Measurements from ENCODE around the gene PMM1.

PMM1 gene

DNA sequence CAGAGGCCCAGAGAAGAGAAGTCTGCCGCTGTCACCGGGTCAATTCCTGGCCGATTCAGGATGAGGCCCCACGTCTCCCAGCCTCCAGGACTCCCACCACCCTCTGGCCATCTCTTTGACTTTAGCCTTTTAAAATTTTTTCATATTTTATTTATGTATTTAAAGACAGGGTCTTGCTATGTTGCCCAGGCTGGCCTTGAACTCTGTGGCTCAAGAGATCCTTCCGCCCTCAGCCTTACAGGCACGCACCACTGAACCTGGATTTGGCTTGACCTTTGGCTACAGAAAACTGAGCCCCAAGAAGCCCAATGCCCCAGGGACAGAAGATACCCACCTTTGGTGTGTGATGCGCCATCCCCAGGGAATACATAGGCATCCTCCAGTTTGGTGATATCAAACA is 49.3 kb downstream of the PMM1 start:
- DNase-seq, result no peak
- no peak overlapping the region for H3K27ac Mint-ChIP-seq
- peaks cover 20% of the 10 kb centered on the region for H3K36me3 Mint-ChIP-seq (ENCODE audit: low read depth)
- TF ChIP-seq, protein P1, sequence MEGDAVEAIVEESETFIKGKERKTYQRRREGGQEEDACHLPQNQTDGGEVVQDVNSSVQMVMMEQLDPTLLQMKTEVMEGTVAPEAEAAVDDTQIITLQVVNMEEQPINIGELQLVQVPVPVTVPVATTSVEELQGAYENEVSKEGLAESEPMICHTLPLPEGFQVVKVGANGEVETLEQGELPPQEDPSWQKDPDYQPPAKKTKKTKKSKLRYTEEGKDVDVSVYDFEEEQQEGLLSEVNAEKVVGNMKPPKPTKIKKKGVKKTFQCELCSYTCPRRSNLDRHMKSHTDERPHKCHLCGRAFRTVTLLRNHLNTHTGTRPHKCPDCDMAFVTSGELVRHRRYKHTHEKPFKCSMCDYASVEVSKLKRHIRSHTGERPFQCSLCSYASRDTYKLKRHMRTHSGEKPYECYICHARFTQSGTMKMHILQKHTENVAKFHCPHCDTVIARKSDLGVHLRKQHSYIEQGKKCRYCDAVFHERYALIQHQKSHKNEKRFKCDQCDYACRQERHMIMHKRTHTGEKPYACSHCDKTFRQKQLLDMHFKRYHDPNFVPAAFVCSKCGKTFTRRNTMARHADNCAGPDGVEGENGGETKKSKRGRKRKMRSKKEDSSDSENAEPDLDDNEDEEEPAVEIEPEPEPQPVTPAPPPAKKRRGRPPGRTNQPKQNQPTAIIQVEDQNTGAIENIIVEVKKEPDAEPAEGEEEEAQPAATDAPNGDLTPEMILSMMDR (IDR thresholded peaks at IDR 0.05), result no peak
- peaks cover 3% of the 10 kb centered on the region for H3K27me3 Mint-ChIP-seq (ENCODE audit: low read depth, poor library complexity)
- no peaks in the 10 kb centered on the region for H3K9me3 Mint-ChIP-seq
- H3K4me3 Mint-ChIP-seq, result no peak overlapping the region
- H3K4me1 Mint-ChIP-seq, result peaks cover 42% of the 10 kb centered on the region

DNA sequence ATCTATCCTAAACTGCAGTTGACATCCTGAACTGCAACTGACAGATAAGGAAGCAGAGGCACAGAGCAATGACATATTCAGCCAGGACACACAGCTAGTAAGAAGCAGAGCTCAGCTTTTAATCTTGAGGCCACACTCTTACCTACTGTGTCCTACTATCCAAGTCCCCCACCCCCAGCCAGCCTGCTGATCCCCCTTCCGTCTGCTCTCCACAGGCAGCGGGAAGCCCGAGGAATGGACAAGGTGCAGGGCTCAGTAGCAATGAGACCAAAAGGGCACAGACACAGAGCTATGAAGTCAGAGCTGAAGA is 49.7 kb downstream of the PMM1 start:
- H3K4me3 Mint-ChIP-seq, result no peak overlapping the region
- no peak for DNase-seq
- H3K27me3 Mint-ChIP-seq (ENCODE audit: low read depth, poor library complexity), result peaks cover 3% of the 10 kb centered on the region

DNA sequence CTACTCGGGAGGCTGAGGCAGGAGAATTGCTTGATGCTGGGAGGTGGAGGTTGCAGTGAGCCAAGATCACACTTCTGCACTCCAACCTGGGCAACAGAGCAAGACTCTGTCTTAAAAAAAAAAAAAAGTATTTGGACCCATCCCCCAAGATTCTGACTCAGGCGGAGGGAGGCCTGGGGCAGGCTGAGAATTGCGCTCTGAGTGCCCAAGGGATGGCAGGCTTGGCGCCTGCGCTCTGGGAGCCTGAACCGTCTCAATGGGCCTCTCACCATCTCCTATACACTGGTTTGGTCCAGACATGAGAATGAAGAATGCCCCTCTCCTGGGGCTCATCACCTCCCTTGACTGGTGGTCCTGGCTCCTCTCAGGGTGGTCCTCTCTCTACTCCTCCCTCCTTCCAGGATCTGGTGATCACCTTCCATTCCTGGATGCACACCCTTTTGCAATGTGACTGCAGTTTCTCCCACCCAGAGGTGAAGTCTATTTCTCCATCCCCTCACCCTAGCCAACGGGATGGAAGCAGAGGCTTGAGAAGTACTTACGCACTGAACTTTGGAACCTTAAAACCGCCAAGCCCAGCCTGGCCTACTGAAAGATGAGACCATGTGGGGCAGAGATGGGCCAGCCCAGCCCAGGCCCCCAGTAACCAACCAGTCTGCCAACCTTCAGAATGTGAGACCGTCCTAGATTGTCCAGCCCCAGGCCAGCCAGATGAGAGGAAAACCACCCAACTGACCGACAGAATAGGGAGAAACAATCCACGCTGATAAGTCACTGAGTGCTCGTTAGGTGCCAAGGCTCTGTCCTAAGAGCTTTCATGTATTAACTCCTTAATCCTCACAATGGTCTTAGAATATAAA is 50.3 kb downstream of the PMM1 start:
- no peak overlapping the region for H3K4me3 Mint-ChIP-seq
- no peak for DNase-seq
- H3K27me3 Mint-ChIP-seq (ENCODE audit: low read depth, poor library complexity), result peaks cover 3% of the 10 kb centered on the region
- peak overlapping the region; percentile 90 for H3K27ac Mint-ChIP-seq
- H3K36me3 Mint-ChIP-seq (ENCODE audit: low read depth), result peaks cover 26% of the 10 kb centered on the region
- TF ChIP-seq, protein P1 (IDR thresholded peaks at IDR 0.05), result no peak
- H3K4me1 Mint-ChIP-seq, result peaks cover 32% of the 10 kb centered on the region
- no peaks in the 10 kb centered on the region for H3K9me3 Mint-ChIP-seq

More for the DNA sequence above, 49.7 kb downstream of the PMM1 start:
- peaks cover 38% of the 10 kb centered on the region for H3K4me1 Mint-ChIP-seq
- H3K27ac Mint-ChIP-seq, result no peak overlapping the region
- TF ChIP-seq, protein P1 (IDR thresholded peaks at IDR 0.05), result no peak
- H3K9me3 Mint-ChIP-seq, result no peaks in the 10 kb centered on the region
- peaks cover 24% of the 10 kb centered on the region for H3K36me3 Mint-ChIP-seq (ENCODE audit: low read depth)

DNA sequence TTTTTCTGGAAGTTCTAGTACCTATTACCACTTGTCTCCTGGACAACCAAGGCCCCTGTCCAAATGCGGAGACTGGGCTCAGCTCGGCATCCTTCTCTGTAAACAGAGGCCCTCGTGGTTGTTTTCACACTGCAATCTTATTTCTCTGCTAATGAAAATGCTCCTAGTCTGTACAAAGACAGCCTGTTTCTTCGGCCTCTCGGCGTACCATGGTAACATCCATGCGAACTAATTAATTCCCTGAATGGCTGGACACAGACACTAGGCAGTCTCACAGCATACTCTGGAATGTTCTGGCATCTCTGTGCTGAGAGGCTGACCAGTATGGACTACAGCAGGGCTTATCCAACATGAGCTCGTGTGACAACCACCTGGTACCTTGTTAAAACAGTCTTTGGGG is 51.1 kb downstream of the PMM1 start:
- TF ChIP-seq, protein P1 (IDR thresholded peaks at IDR 0.05), result no peak
- H3K27ac Mint-ChIP-seq, result no peak overlapping the region
- H3K4me3 Mint-ChIP-seq, result no peak overlapping the region
- no peak for DNase-seq
- peaks cover 30% of the 10 kb centered on the region for H3K36me3 Mint-ChIP-seq (ENCODE audit: low read depth)
- H3K4me1 Mint-ChIP-seq, result peaks cover 27% of the 10 kb centered on the region
- H3K9me3 Mint-ChIP-seq, result no peaks in the 10 kb centered on the region
- H3K27me3 Mint-ChIP-seq (ENCODE audit: low read depth, poor library complexity), result peaks cover 3% of the 10 kb centered on the region

DNA sequence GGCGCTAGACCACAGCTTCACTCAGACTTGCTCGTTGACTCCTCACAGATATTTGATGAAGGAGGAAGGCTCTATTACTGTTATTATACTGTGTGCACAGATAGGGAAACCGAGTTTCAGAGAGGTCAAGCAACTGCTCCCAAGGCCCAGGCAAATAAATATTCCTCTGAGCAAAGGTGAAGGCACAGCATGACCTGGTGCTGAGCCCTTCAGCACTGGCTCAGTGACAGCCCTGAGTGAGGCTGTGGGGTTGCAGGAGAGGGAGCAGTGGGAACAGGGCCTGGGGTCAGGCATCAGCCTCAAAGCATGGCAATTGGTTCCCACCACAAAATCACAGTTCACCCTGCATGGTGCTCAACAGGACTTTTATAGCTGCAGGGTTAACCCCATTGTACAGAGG is 52.4 kb downstream of the PMM1 start:
- Mint-ChIP-seq H3K36me3 (ENCODE audit: low read depth) (peaks cover 23% of the 10 kb centered on the region), H3K27ac (peak overlapping the region; percentile 61)

More for the DNA sequence above, 52.4 kb downstream of the PMM1 start:
- H3K9me3 Mint-ChIP-seq, result no peaks in the 10 kb centered on the region
- TF ChIP-seq, protein P1 (IDR thresholded peaks at IDR 0.05), result no peak
- H3K4me3 Mint-ChIP-seq, result no peak overlapping the region
- peaks cover 22% of the 10 kb centered on the region for H3K4me1 Mint-ChIP-seq
- H3K27me3 Mint-ChIP-seq (ENCODE audit: low read depth, poor library complexity), result no peaks in the 10 kb centered on the region
- DNase-seq, result no peak

All from nephron progenitor cell (in vitro differentiated cells).